HG03442 (cell line): ENCODE measurements around the gene IL5.
"Not testable (repeated sequence)": the region's sequence is repeated elsewhere in the genome, so short reads cannot be mapped to it uniquely, and the experiment has no call there.

Source experiments
- ATAC-seq: cut with Tn5 transposase; IDR thresholded peaks from one replicate; pipeline ENCODE4 v1.9.1; 2021; ENCODE audit warnings: mild to moderate bottlenecking, moderate library complexity; ENCODE audit not compliant: unreplicated experiment

IL5 gene

DNA sequence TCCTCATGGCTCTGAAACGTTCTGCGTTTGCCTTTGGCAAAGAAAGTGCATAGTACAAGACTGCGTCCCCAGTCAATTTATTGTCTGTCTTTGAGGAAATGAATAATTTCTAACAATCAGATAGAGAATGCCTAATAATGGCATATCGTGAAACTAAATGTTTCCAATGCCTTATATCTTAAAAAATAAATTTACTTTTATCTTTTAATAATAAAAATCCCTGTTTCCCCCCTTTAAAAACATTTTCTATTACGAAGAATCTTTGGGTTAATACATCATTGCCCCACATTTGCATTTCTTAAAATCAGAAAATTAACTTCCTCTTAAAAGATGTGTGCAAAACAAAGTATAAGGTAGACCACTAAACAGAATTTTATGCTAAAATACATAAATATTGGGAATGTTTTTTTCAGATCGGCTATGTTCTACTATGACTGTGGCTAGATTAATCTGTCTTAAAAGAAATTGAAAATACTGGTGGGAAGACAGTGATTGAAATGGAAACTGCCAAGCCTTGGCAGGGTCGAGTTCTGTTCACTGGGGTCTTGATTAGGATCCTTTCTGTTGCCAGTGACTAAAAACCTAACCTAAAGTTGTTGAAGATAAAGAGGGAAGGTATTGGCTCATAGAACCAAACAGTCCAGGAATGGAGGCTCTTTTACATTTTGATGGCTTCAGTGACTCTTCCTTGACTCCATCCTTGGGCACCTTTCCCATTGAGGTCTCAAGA, at the start of gene IL5:
Gene IL5, minus strand, starts transcription at position 51 of the 730 bp plus-strand sequence. Its CDS starts 44 bp downstream, at position 7.
- no peak for ATAC-seq

DNA sequence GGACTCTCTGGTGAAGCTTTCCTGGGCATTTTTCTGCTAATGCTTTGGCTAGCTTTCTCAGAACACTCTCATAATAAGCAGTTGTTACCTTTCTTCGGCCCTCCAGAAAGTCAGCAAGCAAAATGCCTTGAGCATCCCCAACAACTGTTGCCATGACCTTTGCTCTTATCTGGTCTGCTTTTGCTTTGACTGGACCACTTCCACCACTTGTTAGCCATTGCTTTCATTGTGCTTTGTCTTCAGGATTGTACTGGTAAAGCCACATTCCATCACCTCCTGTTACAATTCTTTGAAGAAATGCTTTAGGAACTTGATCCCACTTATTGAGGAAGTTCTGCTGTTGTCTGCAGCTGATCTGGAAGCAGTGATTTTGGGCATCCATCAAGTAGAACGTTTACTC, 49.2 kb upstream of the IL5 start:
- ATAC-seq = no peak

DNA sequence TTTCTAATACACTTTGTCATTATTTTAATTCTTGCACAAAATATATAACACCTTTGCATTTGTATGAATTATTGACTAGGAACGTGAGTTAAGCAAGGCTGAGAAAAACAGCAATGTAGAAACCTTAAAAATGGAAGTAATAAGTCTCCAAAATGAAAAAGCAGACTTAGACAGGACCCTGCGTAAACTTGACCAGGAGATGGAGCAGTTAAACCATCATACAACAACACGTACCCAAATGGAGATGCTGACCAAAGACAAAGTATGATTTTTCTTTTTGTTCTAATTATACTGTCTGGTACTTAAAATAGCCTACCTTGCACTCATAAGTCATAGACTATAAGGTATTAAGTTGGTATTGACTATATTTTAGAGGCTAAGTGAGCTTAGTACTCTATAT, 47.8 kb upstream of the IL5 start:
- ATAC-seq = no peak

DNA sequence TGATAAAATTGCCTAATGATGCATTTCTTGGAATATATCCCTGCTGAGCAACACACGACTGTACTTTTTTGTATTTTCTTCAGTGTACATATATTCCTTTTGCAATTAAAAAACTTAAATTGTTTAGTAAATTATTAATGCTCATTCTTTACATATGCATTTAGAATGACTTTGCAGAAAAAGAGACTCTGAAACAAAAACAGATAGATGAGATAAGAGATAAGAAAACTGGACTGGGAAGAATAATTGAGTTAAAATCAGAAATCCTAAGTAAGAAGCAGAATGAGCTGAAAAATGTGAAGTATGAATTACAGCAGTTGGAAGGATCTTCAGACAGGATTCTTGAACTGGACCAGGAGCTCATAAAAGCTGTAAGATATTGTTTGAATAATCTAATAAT, 46.1 kb upstream of the IL5 start:
- no peak for ATAC-seq

DNA sequence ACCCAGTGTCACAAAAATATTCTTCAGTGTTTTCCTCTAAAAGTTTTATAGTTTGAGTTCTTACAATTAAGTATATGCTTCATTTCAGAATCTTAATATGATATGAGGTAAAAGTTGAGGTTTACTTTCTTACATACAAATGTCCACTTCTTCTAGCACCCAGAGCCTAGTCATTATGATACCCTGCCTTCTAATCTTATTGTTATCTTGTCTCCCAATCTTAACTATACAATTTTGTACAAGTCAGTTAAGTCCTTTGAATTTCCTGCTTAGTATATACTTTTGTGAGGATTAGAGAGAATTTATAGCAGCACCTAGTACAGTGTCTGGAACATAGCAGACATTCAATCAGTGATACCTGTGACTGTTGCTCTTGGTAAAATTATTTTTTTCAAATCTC, 42.7 kb upstream of the IL5 start:
- ATAC-seq = no peak

DNA sequence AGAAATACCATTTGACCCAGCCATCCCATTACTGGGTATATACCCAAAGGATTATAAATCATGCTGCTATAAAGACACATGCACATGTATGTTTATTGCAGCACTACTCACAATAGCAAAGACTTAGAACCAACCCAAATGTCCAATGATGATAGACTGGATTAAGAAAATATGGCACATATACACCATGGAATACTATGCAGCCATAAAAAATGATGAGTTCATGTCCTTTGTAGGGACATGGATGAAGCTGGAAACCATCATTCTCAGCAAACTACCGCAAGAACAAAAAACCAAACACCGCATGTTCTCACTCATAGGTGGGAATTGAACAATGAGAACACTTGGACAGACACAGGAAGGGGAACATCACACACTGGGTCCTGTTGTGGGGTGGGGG, 41.2 kb upstream of the IL5 start:
- ATAC-seq = not testable (repeated sequence)

DNA sequence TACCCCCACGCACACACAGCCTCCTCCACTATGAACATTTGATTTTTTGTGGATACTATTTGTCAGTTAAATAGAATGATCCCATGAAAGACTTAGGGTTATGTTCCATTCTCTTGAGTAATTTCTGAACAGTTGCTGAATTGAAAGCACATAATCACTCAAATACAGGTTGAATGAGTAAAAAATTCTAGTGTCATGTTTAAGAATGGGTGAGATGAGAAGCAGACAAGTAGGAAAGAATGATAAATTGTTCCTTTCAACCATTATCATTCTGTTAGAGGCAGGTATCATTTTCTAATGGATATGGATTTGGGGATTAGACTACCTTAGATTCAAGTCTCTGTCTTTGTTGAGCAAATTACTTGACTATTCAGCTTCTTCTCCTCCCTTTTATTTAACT, 32.8 kb upstream of the IL5 start:
- ATAC-seq = no peak

DNA sequence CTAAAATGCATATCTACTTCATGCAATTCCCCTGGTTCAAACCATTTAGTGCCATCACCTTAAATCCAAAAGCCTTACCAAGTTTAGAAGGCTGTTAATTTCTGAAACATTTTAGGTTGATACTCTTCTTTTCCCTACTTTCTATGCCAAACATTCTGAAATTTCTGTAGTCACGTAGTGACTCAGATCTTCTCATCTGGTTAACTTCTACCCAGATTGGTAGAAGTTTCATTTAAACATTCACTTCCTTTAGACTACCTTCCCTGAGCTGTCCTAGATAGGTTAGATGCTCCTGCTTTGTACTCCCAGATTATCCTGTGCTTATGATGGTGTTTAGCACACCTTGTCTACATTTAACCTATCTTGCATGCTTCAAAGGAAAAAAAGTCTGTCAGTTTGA, 23.3 kb upstream of the IL5 start:
- no peak for ATAC-seq

DNA sequence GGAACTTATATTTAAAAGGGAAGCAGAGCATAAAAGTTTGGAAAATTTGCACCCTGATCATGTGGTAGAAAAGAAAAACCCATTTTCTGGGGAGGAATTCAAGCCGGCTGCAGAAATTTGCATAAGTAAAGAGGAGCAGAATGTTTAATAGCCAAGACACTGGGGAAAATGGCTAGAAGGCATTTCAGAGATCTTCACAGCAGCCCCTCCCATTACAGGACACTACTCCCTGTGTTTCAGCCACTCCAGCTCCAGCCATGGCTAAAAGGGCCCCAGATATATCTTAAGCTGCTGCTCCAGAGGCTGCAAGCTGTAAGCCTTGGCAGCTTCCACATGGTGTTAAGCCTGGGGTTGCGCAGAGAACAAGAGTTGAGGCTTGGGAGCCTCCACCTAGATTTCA, 21.2 kb upstream of the IL5 start:
- ATAC-seq = not testable (repeated sequence)

DNA sequence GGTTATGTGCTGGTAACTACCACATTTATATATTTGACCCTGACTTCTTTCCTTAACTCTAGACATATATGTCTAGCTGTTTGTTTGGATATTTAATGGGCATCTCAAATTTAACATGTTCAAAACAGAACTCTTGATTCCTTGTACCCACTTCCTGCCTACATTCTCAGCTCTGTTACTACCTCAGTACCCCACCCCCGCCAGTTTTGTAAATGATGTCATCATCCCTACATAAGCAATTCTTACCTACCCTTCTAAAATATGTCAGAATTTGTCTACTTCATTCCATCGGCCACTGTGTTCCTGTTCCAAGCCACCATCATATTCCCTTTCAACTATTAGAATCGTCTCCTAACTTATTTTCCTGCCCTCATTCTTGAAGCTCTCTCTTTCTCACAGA, 18.3 kb upstream of the IL5 start:
- no peak for ATAC-seq

DNA sequence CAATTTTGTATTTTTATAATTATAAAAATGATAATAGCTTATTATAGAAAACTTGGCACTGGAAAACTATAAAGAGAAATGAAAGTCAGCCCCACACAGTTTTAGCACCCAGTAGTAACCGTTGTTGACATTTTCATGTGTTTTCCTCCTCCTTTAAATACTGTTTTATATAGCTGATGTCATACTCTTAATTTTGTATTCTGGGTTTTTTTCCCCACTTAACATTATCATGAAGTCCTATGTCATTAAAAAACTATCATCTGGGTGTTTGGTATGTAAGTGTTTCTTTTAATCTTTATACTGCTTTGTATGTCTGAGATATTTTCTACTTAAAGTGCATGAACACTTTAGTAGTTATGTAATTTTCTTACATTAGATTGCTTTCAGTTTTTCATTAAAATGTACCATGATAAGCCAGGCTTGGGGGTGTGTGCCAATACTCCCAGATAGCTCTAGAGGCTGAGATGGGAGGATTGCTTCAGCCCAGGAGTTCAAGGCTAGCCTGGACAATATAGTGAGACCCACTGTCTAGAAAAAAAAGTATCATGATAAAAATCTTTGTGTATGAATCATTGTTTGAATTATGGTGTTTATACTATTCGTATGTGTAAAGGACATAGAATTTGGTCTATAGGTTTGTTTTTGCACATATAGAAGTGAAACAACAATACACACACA, 16.2 kb upstream of the IL5 start:
- ATAC-seq = no peak

DNA sequence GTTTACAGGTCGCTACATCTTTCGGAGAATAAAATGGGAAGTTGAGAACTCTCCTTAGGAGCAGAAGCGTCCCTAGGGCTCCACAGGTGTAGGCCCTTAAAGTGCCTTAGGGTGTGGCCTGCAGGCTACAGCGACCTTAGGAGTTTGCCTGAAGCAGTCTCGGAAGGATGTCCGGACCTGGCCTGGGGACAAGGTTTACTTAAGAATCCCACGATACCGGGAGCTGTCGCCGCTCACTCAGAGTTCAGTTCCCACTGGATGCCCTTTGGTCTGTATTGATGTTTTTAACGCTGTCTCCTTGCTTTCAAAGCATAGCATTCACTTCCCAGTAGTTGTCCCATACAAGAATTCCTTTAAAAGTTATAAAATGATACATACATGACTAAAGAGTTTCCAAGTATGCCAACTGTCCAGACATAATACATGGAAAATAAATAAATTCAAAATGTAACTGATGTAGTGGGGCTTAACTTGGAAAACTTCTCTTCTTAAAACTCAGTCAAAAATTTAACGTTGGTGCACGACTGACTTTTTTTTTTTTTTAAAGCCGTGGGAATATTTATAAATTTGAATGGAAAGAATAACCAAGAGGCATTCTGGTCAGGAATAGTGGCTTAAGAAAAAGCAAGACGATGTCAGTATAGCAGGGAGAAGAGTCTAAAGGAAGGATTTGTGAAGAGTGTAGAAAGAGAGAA, 14.3 kb upstream of the IL5 start:
- ATAC-seq = peak; percentile 30

DNA sequence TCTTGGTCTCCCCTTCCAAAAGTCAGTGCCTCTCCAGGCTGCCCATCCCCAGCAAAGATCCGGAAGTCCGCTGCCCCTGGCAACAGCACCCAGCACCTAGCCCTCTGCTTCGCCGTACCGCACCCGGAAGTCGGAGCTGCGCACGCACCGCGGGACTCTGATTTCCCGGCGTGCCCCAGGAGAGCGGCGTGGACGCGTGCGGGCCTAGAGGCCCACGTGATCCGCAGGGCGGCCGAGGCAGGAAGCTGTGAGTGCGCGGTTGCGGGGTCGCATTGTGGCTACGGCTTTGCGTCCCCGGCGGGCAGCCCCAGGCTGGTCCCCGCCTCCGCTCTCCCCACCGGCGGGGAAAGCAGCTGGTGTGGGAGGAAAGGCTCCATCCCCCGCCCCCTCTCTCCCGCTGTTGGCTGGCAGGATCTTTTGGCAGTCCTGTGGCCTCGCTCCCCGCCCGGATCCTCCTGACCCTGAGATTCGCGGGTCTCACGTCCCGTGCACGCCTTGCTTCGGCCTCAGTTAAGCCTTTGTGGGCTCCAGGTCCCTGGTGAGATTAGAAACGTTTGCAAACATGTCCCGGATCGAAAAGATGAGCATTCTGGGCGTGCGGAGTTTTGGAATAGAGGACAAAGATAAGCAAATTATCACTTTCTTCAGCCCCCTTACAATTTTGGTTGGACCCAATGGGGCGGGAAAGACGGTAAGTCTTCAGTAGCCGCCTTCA, 13.6 kb upstream of the IL5 start, which contains the start of gene RAD50:
Gene RAD50, plus strand, starts transcription at position 215 of the 715 bp plus-strand sequence. Its CDS starts 348 bp downstream, at position 563.
- peak; percentile 96 for ATAC-seq

DNA sequence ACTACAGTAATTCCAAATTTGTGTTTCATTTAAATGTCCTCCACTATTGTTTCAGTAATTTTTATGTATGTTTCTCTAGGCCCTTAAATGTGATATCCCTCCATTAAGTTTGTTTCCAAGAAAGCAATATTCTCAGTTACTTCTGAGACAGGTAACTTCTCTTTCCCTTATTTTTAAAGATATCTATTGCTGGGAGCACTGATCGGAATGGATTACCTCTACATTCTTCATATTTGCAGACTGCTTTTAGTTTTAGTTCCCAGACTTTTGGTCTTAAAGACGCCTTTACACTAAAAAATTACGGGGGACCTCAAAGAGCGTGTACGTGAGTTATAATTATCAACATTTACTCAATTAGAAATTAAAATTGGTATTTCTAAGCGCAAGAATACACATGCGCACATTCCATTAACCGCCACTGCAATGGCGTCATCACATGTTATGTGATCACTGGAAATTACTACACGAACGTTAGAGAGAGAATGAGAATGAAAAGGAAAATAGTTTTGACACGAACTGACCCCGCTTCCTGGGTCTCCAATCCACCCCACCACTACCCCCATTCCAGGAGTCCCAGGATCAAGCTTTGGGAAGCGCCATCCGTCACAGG, 12.9 kb upstream of the IL5 start:
- ATAC-seq = no peak

DNA sequence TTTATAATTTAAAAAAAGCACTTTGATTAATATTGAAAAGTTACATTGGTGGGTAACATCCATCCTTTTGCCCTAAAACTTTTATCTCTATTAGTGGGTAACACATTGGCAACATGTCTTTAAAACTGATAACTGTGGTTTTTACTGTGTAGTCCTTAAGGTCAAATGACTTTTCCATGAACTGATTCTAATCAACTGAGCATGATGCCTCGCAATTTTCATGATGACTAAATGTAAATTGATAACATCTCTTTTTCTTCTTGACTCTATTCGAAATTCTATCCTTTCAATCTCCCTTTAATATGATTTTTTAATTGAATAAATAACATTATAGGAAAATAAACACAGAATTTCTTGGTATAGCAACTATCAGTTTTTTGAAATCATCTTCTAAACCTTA, 6.3 kb upstream of the IL5 start:
- ATAC-seq = no peak

DNA sequence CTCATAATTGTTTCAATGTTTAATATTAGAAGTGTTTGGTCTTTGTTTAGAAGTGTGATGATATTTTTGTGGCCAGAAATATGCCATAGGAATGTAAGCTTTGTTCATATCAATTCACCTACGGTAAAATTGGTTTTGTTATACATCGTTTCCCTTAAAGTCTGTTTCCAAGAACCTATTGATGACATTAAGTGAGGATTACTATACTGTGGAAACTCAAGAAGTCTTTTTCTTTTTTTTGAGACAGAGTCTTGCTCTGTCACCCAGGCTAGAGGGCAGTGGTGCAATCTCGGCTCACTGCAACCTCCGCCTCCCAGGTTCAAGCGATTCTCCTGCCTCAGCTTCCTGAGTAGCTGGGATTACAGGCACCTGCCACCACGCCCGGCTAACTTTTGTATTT, 5.5 kb upstream of the IL5 start:
- not testable (repeated sequence) for ATAC-seq

DNA sequence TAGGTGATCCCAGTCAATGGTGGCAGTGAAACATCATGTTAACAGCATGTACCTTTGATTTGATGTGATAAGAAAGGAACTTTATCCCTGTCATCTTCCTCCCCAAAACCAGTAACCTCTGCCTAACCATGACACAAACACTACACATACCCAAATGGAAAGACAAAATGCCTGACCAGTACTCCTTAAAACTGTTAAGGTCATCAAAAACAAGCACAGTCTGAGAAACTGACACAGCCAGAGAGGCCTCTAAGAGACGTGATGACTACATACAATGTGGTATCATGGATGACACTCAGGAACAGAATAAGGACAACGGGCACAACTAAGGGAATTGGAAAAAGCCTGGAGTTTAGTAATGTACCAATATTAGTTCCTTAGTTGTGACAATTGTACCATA, 3.9 kb upstream of the IL5 start:
- no peak for ATAC-seq

DNA sequence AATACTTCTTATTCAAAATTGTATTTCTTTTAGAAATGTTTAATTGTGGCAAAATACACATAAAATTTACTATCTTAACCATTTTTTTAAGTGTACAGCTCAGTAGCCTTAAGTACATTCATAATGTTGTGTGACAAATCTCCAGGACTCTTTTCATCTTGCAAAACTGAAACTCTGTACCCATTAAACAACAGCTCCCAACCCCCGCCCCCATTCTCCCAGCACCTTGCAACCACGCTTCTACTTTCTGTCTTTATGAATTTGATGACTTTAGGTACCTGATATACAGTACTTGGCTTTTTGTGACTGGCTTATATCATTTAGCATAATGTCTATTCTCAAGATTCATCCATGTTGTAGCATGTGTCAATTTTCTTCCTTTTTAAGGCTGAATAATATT, 2.8 kb upstream of the IL5 start:
- ATAC-seq = no peak

DNA sequence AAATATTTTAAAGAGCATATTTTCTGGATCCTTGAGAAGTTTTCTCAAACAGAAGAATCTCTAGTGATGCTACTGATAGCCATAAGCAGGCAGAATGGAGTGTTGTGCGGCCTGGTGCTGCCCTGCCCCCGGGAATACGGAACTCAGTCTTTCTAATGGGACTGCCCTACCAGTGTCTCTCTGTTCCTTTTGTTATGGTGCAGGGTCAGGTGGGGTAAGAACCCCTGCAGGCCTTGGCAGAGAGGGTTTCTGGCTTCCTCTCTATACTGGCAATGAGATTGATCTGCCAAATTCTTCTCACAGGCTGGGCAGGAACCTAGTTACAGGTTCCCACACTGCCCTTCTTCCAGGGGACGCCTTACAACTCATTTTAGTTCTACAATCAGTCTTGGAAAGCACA, 2.6 kb downstream of the IL5 start:
- ATAC-seq = no peak

DNA sequence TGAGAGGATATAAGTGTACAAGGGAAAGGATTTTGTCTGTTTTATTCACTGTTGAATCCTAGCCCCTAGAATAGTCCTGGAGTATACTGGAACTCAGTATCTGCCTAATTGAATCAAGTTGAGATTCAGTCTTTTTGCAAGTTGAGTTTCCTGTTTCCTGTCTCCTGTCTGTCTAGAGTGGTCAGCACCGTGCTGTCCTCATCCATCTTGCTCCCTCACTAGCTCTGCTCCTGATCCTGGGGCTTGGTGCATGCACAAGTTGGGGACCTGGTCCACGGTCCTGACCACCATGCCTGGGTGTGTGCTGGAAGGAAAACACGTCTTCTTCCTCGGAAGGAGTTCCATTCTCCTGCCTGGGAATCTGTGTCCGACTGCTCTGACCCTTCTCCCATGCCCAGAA, 3.2 kb downstream of the IL5 start:
- no peak for ATAC-seq

DNA sequence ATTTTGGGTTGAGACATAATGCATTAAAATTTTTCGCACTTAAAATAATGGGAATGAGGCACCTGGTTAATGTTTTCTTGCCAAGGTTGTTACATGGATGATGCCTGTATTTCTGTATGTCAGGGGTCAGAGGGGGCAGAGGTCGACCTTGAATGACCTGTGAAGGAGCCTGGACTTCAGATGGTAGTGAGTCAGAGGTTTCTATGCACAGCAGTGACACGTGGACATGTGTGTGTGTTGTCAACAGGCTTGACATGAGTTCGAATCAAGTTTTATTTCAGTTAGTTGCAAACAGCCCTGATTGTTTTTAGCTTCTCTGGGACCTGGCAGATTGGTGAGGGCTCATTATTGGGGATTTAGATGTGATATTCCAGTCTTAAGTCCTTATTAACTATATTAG, 3.6 kb downstream of the IL5 start:
- no peak for ATAC-seq
